ENCODE measurements around the gene GMCL1. TPM values are rescaled to one million over a fixed set of nuclear protein-coding genes. Genes with fewer than 3 reads are reported as not detected.
"Not testable (repeated sequence)": the region's sequence is repeated elsewhere in the genome, so short reads cannot be mapped to it uniquely, and the experiment has no call there.

Gene GMCL1
- total RNA-seq, 2 experiments from 2014 or later = 29.7 to 29.8 TPM

GRCh38 chr2:69893684-69894551 lies 64.5 kb downstream of the GMCL1 start, which contains the start of gene SNRNP27:
SNRNP27 (plus strand) TSS chr2:69893956; CDS start chr2:69893985, 29 bp downstream.
- intact Hi-C loops (cut with DNase I, micrococcal nuclease) = loop anchor here (2.0 to 10.0 kb wide), 3 partner anchors 21 to 169 kb away; partner anchors contain the start of gene MXD1 (in 1 of the 2)
- ChIA-PET POLR2A (interaction anchor here (0.7 to 3.7 kb wide), 12 partner anchors 8 to 400 kb away, joined by 3 to 35 read pairs (median 6); partner anchors contain the start of genes C2orf42, MXD1, PCYOX1 and SNRPG), CTCF (interaction anchor here (0.6 to 1.1 kb wide), 3 partner anchors 62 to 297 kb away, joined by 3 to 4 read pairs (median 3); partner anchors contain the start of gene C2orf42)
- Mint-ChIP-seq H3K27me3 (no peaks in the 10 kb centered on the region), H3K36me3 (ENCODE audit: low read depth) (peaks cover 51% of the 10 kb centered on the region), H3K4me3 (peak within 1 kb of the TSS; percentile 100), H3K4me1 (ENCODE audit: low read depth) (peaks cover 51% of the 10 kb centered on the region), H3K9me3 (no peaks in the 10 kb centered on the region), H3K27ac (peak within 1 kb of the TSS; percentile 99)
- H3K27ac ChIP-seq (ENCODE audit: low read depth in 1 of 2, low read length in 2 of 2) = peak within 1 kb of the TSS; percentile 66 to 77
- H3K4me3 ChIP-seq (ENCODE audit: low read length) = peak within 1 kb of the TSS; percentile 84
- H3K36me3 ChIP-seq (ENCODE audit: insufficient read depth, low read length) = peaks cover 32% of the 10 kb centered on the region
- no peak for TF ChIP-seq CTCF (IDR thresholded peaks at IDR 0.05)
- no peaks in the 10 kb centered on the region for H3K27me3 ChIP-seq (ENCODE audit: control insufficient read depth in 1 of 2, insufficient read depth in 2 of 2, low read length in 2 of 2)
- H3K9me3 ChIP-seq (ENCODE audit: control insufficient read depth in 1 of 2, insufficient read depth in 1 of 2, low read length in 2 of 2) = no peaks in the 10 kb centered on the region
- peak; percentile 74 to 90 (median 81) for DNase-seq
- H3K4me1 ChIP-seq (ENCODE audit: insufficient read depth, low read length) = peaks cover 19% of the 10 kb centered on the region
- ATAC-seq (ENCODE audit: poor library complexity) = peak; percentile 93

- intact Hi-C loops (cut with DNase I, micrococcal nuclease) = loop anchor here in 1 of 2 experiments (10.0 kb wide), 1 partner anchor 170 kb away; no protein-coding TSS in a partner anchor
- Mint-ChIP-seq H3K27ac (peak overlapping the region; percentile 99), H3K4me3 (peak overlapping the region; percentile 100), H3K4me1 (ENCODE audit: low read depth) (peaks cover 53% of the 10 kb centered on the region), H3K36me3 (ENCODE audit: low read depth) (peaks cover 59% of the 10 kb centered on the region)
- H3K27ac ChIP-seq (ENCODE audit: low read depth in 1 of 2, low read length in 2 of 2); ATAC-seq (ENCODE audit: poor library complexity); H3K9me3 Mint-ChIP-seq; H3K9me3 ChIP-seq (ENCODE audit: control insufficient read depth in 1 of 2, insufficient read depth in 1 of 2, low read length in 2 of 2); H3K27me3 ChIP-seq (ENCODE audit: control insufficient read depth in 1 of 2, insufficient read depth in 2 of 2, low read length in 2 of 2); DNase-seq; H3K27me3 Mint-ChIP-seq: not testable (repeated sequence)
- Histone ChIP-seq H3K36me3 (ENCODE audit: insufficient read depth, low read length) (peaks cover 38% of the 10 kb centered on the region), H3K4me3 (ENCODE audit: low read length) (peak overlapping the region; percentile 84), H3K4me1 (ENCODE audit: insufficient read depth, low read length) (peaks cover 22% of the 10 kb centered on the region)
- POLR2A ChIA-PET = interaction anchor here (0.8 to 3.7 kb wide), 5 partner anchors 20 to 458 kb away, joined by 5 to 35 read pairs (median 10); partner anchors contain the start of genes MXD1, NFU1, SNRPG and TIA1
- CTCF ChIA-PET = interaction anchor here (1.1 kb wide), 1 partner anchor 296 kb away, joined by 4 read pairs; the partner anchor contains the start of gene C2orf42
These were observed 65.3 kb downstream of the GMCL1 start for GRCh38 chr2:69894737-69895136.

GRCh38 chr2:69902213-69902922 lies 72.9 kb downstream of the GMCL1 start:
- peak overlapping the region; percentile 52 for H3K4me3 ChIP-seq (ENCODE audit: low read length)
- peak in 6 of 14 experiments; percentile 2 to 53 (median 30) for DNase-seq
- H3K36me3 ChIP-seq (ENCODE audit: insufficient read depth, low read length) = peaks cover 64% of the 10 kb centered on the region
- H3K36me3 Mint-ChIP-seq (ENCODE audit: low read depth) = peaks cover 91% of the 10 kb centered on the region
- H3K4me1 ChIP-seq (ENCODE audit: insufficient read depth, low read length) = peaks cover 28% of the 10 kb centered on the region
- H3K4me1 Mint-ChIP-seq (ENCODE audit: low read depth) = peaks cover 63% of the 10 kb centered on the region
- H3K9me3 ChIP-seq (ENCODE audit: control insufficient read depth in 1 of 2, insufficient read depth in 1 of 2, low read length in 2 of 2) = no peaks in the 10 kb centered on the region
- no peak for TF ChIP-seq CTCF (IDR thresholded peaks at IDR 0.05)
- ATAC-seq (ENCODE audit: poor library complexity) = peak; percentile 58
- peak overlapping the region; percentile 81 for H3K4me3 Mint-ChIP-seq
- H3K9me3 Mint-ChIP-seq = no peaks in the 10 kb centered on the region
- peak overlapping the region; percentile 80 for H3K27ac Mint-ChIP-seq
- ChIA-PET CTCF (interaction anchor here (0.9 to 1.4 kb wide), 2 partner anchors 12 to 259 kb away, joined by 4 to 6 read pairs; partner anchors contain the start of gene MXD1), POLR2A (interaction anchor here (1.3 to 4.0 kb wide), 4 partner anchors 9 to 289 kb away, joined by 4 to 20 read pairs (median 6); partner anchors contain the start of genes C2orf42, GMCL1, MXD1 and SNRNP27)
- peak overlapping the region; percentile 11 to 52 for H3K27ac ChIP-seq (ENCODE audit: low read depth in 1 of 2, low read length in 2 of 2)
- intact Hi-C loops (cut with DNase I, micrococcal nuclease) = no loop called here
- H3K27me3 ChIP-seq (ENCODE audit: control insufficient read depth in 1 of 2, insufficient read depth in 2 of 2, low read length in 2 of 2) = no peaks in the 10 kb centered on the region
- no peaks in the 10 kb centered on the region for H3K27me3 Mint-ChIP-seq

Data from CD4-positive, alpha-beta T cell (primary cell).